Tibial nerve (tissue), 4 donors: ENCODE measurements around the gene HINT1. TPM values are rescaled to one million over a fixed set of nuclear protein-coding genes. Genes with fewer than 3 reads are reported as not detected.

Source experiments
- DNase-seq, 2 donors: peaks; one replicate each; pipeline ENCODE4 v3.0.0-alpha.2; 2019; ENCODE audit warnings: low spot score in 2 of 2
- H3K27ac ChIP-seq, 4 donors: fragments of 200-600 bp; sonication (generic) in 3 of 4; one replicate each; pipeline ENCODE4 v1.5.1; 2017 to 2019; ENCODE audit warnings: mild to moderate bottlenecking in 1 of 4
- H3K27me3 ChIP-seq, 2 donors: fragments of 200-600 bp; sonication (generic) in 1 of 2; one replicate each; pipeline versions ENCODE4 v1.5.1 to v1.6.0; 2017 to 2019
- H3K36me3 ChIP-seq, 3 donors: fragments of 200-600 bp; sonication (generic); one replicate each; pipeline ENCODE4 v1.5.1; 2018 to 2019
- H3K4me1 ChIP-seq, 4 donors: fragments of 200-600 bp; sonication (generic) in 3 of 4; one replicate each; pipeline ENCODE4 v1.5.1; 2017 to 2019
- H3K4me3 ChIP-seq, 4 donors: fragments of 200-600 bp; sonication (generic) in 3 of 4; one replicate each; pipeline ENCODE4 v1.5.1; 2017 to 2019; ENCODE audit warnings: mild to moderate bottlenecking in 1 of 4, moderate library complexity in 1 of 4
- H3K9me3 ChIP-seq, 4 donors: fragments of 200-600 bp; sonication (generic) in 3 of 4; one replicate each; pipeline ENCODE4 v1.5.1; 2017 to 2019
- EP300 ChIP-seq, 2 donors: sonication (generic); formaldehyde crosslinking; IDR thresholded peaks; one replicate each; pipeline ENCODE4 v1.6.1; 2017; ENCODE audit warnings: antibody characterized with exemption in 2 of 2, mild to moderate bottlenecking in 1 of 2
- POLR2A ChIP-seq, 2 donors: fragments of 450-650 bp; IDR thresholded peaks; one replicate each; pipeline ENCODE4 v1.6.1; 2017; ENCODE audit warnings: antibody characterized with exemption in 2 of 2, mild to moderate bottlenecking in 2 of 2, moderate library complexity in 2 of 2
- WGBS, 2 donors: methylation state at CpG; one replicate each; pipeline ENCODE4 v1.1.5; 2018; 5-methylcytosine and 5-hydroxymethylcytosine counted together
- total RNA-seq, 4 donors: library from RNA; depleted of rRNA; stranded (reverse); fragments of >200 nt; gene quantifications; one replicate each; pipeline ENCODE4 v1.1.0, GENCODE V29; 2016
- TF ChIP-seq, protein P1 (sequence below), 5 experiments: fragments of 200-600 bp in 3 of 5; fragments of 450-650 bp in 2 of 5; sonication (generic) in 3 of 5; IDR thresholded peaks; one replicate each; pipeline ENCODE4 v1.5.1; 2016 to 2019; ENCODE audit warnings: antibody characterized with exemption in 5 of 5, mild to moderate bottlenecking in 3 of 5, moderate library complexity in 2 of 5

HINT1 gene
- total RNA-seq, 4 donors from 2014 or later, result 130 to 160 (median 153) TPM

GRCh38 chr5:131164191-131165118 is 601 bp downstream of the HINT1 start:
- Histone ChIP-seq H3K27me3 (no peaks in the 10 kb centered on the region), H3K4me3 (peak overlapping the region; percentile 66 to 94 (median 72)), H3K36me3 (peaks cover 0 to 33% (median 17%) of the 10 kb centered on the region in 3 donors), H3K4me1 (peaks cover 0 to 29% (median 9%) of the 10 kb centered on the region in 4 donors), H3K27ac (peak overlapping the region; percentile 92 to 99 (median 95)), H3K9me3 (no peaks in the 10 kb centered on the region)
- TF ChIP-seq EP300 (IDR thresholded peaks at IDR 0.05) (no peak), POLR2A (IDR thresholded peaks at IDR 0.05) (no peak)
- TF ChIP-seq, protein P1, sequence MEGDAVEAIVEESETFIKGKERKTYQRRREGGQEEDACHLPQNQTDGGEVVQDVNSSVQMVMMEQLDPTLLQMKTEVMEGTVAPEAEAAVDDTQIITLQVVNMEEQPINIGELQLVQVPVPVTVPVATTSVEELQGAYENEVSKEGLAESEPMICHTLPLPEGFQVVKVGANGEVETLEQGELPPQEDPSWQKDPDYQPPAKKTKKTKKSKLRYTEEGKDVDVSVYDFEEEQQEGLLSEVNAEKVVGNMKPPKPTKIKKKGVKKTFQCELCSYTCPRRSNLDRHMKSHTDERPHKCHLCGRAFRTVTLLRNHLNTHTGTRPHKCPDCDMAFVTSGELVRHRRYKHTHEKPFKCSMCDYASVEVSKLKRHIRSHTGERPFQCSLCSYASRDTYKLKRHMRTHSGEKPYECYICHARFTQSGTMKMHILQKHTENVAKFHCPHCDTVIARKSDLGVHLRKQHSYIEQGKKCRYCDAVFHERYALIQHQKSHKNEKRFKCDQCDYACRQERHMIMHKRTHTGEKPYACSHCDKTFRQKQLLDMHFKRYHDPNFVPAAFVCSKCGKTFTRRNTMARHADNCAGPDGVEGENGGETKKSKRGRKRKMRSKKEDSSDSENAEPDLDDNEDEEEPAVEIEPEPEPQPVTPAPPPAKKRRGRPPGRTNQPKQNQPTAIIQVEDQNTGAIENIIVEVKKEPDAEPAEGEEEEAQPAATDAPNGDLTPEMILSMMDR (IDR thresholded peaks at IDR 0.05), result peak in 1 of 5 experiments; percentile 19
- 1% methylated on average over 30 to 31 of the region's 73 CpGs for WGBS, 2 donors
- peak; percentile 19 to 43 for DNase-seq

- Histone ChIP-seq H3K36me3 (peaks cover 0 to 43% (median 25%) of the 10 kb centered on the region in 3 donors), H3K9me3 (no peaks in the 10 kb centered on the region), H3K27me3 (no peaks in the 10 kb centered on the region), H3K4me1 (peaks cover 0 to 29% (median 9%) of the 10 kb centered on the region in 4 donors), H3K4me3 (peak overlapping the region; percentile 9 to 74 (median 68)), H3K27ac (peak overlapping the region; percentile 92 to 99 (median 95))
- TF ChIP-seq POLR2A (IDR thresholded peaks at IDR 0.05) (no peak), EP300 (IDR thresholded peaks at IDR 0.05) (no peak)
- TF ChIP-seq, protein P1 (IDR thresholded peaks at IDR 0.05), result no peak
- 23 to 27% methylated on average over 9 of the region's 9 CpGs for WGBS, 2 donors
- no peak for DNase-seq
Observed at GRCh38 chr5:131163276-131164119, 1.6 kb downstream of the HINT1 start.

- Histone ChIP-seq H3K27me3 (no peaks in the 10 kb centered on the region), H3K4me1 (peaks cover 0 to 22% (median 6%) of the 10 kb centered on the region in 4 donors), H3K9me3 (no peaks in the 10 kb centered on the region), H3K4me3 (no peak overlapping the region), H3K36me3 (peaks cover 0 to 61% (median 32%) of the 10 kb centered on the region in 3 donors), H3K27ac (no peak overlapping the region)
- DNase-seq, result no peak
- WGBS, 2 donors, result 62 to 64% methylated on average over 2 of the region's 2 CpGs
- TF ChIP-seq, protein P1 (IDR thresholded peaks at IDR 0.05), result no peak
- TF ChIP-seq POLR2A (IDR thresholded peaks at IDR 0.05), result no peak
- no peak for TF ChIP-seq EP300 (IDR thresholded peaks at IDR 0.05)
Observed at GRCh38 chr5:131160134-131160533, 4.9 kb downstream of the HINT1 start.

DNA sequence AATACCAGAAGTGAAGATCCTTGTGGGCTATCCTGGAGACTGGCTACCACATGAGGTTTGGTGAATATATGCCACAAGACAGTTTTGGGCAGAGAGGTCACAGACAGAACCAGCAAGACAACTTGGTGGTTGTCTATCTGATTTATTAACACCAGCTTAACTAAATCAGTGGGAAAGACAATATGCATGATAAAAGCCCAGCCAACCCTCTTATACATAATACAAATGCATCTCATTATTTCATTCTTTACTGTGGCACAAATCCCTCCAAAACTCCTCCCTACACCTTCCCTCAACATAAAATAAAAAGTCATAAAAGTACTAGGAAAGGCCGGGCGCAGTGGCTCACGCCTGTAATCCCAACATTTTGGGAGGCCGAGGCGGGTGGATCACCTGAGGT is 8.1 kb downstream of the HINT1 start:
- no peaks in the 10 kb centered on the region for H3K9me3 ChIP-seq
- H3K36me3 ChIP-seq, result peaks cover 0 to 53% (median 28%) of the 10 kb centered on the region in 3 donors
- peaks cover 0 to 6% (median 0%) of the 10 kb centered on the region in 4 donors for H3K4me1 ChIP-seq
- no peak overlapping the region for H3K27ac ChIP-seq
- H3K4me3 ChIP-seq, result no peak overlapping the region
- no peak for TF ChIP-seq POLR2A (IDR thresholded peaks at IDR 0.05)
- no peak for TF ChIP-seq EP300 (IDR thresholded peaks at IDR 0.05)
- TF ChIP-seq, protein P1 (IDR thresholded peaks at IDR 0.05), result no peak
- DNase-seq, result no peak
- H3K27me3 ChIP-seq, result no peaks in the 10 kb centered on the region
- 92 to 98% methylated on average over 5 of the region's 5 CpGs for WGBS, 2 donors
